ENCODE measurements around the gene TPSAB1. TPM values are rescaled to one million over a fixed set of nuclear protein-coding genes. Genes with fewer than 3 reads are reported as not detected.

Gene TPSAB1
- total and polyA plus RNA-seq, 2 donors (not counting 1 experiment from before 2014, with no cell fraction given), result not detected

DNA sequence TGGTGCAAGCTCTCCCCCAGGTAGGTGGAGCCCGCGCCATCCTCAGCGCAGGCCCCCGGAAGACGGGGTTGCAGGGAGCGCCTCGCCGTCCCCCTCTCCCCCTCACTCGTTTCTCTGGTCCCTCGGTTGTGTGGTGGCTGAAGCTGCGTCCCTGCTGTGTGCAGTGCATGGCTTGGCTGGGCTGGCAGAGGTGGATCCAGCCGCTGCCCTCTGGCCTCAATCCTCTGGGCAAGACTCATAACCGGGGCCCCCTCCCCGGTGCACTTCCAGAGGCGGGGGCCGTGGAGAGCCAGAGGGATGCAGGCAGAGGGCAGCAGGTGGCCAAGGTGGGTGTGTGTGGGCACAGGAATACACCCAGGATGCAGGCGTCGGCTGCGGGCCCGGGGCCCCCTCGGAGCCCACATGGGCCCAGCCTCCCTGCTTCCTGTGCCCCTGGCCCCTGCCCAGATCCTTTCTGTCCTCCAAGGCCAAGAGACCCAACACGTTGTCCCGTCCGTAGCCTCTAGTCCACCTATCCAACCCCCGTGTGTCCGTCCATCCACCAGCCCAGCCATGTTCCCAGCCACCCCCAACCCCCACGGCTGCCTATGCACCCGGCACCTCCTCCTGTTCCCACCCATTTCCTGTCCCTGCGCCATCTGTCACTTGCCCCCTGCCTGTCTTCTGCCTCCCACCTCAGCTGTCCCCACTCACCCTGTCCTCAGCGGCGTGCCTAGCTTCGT lies 24.8 kb upstream of the TPSAB1 start:
- Histone ChIP-seq H3K4me3 (replicated peaks in 1 of 4; ENCODE audit: control extremely low read depth in 1 of 4, insufficient read depth in 1 of 4, low read depth in 3 of 4, low read length in 4 of 4) (no peak overlapping the region), H3K4me2 (ENCODE audit: extremely low read depth, insufficient read depth, low read length) (no peak overlapping the region), H3K27me3 (ENCODE audit: control insufficient read depth, insufficient read depth, low read length) (no peaks in the 10 kb centered on the region), H3K36me3 (ENCODE audit: control insufficient read depth, insufficient read depth, low read length) (no peaks in the 10 kb centered on the region), H3K9ac (ENCODE audit: insufficient read depth, low read length) (no peak overlapping the region), H2AFZ (ENCODE audit: low read length) (no peak overlapping the region), H4K20me1 (ENCODE audit: control insufficient read depth, extremely low read depth, insufficient read depth, low read length) (no peaks in the 10 kb centered on the region), H3K9me3 (ENCODE audit: control insufficient read depth, insufficient read depth, low read depth, low read length) (no peaks in the 10 kb centered on the region), H3K27ac (ENCODE audit: insufficient read depth, low read length) (no peak overlapping the region), H3K79me2 (ENCODE audit: control insufficient read depth, insufficient read depth, low read length) (no peaks in the 10 kb centered on the region), H3K4me1 (ENCODE audit: control insufficient read depth, extremely low read depth, insufficient read depth, low read length) (no peaks in the 10 kb centered on the region)
- no peak for DNase-seq (ENCODE audit: low read depth in 2 of 2)
- TF ChIP-seq, protein P1, sequence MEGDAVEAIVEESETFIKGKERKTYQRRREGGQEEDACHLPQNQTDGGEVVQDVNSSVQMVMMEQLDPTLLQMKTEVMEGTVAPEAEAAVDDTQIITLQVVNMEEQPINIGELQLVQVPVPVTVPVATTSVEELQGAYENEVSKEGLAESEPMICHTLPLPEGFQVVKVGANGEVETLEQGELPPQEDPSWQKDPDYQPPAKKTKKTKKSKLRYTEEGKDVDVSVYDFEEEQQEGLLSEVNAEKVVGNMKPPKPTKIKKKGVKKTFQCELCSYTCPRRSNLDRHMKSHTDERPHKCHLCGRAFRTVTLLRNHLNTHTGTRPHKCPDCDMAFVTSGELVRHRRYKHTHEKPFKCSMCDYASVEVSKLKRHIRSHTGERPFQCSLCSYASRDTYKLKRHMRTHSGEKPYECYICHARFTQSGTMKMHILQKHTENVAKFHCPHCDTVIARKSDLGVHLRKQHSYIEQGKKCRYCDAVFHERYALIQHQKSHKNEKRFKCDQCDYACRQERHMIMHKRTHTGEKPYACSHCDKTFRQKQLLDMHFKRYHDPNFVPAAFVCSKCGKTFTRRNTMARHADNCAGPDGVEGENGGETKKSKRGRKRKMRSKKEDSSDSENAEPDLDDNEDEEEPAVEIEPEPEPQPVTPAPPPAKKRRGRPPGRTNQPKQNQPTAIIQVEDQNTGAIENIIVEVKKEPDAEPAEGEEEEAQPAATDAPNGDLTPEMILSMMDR (conservative IDR thresholded peaks at IDR 0.05 in 1 of 2, IDR thresholded peaks at IDR 0.05 in 1 of 2; ENCODE audit: low read depth in 1 of 2, low read length in 2 of 2), result no peak
- no peak for TF ChIP-seq EZH2 (IDR thresholded peaks at IDR 0.05; ENCODE audit: low read length, missing control alignments)

DNA sequence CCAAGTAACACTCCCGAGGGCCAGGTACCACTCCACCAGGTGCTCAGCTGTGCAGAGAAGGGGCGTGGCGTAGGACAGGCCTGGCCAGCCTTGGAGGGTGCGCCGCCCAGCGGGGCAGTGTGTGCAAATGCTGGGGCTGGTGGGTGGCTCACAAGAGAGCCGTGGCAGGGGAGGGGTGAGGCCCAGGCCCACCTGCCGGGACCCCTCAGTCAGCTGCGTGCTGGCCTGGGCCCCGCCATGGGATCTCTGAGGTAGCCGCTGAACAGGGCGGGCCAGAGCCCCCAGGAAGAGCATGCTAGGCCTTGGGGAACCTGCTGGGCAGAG lies 24.2 kb upstream of the TPSAB1 start:
- no peaks in the 10 kb centered on the region for H3K4me1 ChIP-seq (ENCODE audit: control insufficient read depth, extremely low read depth, insufficient read depth, low read length)
- no peak overlapping the region for H2AFZ ChIP-seq (ENCODE audit: low read length)
- DNase-seq (ENCODE audit: low read depth in 2 of 2), result no peak
- H3K36me3 ChIP-seq (ENCODE audit: control insufficient read depth, insufficient read depth, low read length), result no peaks in the 10 kb centered on the region
- H3K79me2 ChIP-seq (ENCODE audit: control insufficient read depth, insufficient read depth, low read length), result no peaks in the 10 kb centered on the region
- TF ChIP-seq, protein P1 (conservative IDR thresholded peaks at IDR 0.05 in 1 of 2, IDR thresholded peaks at IDR 0.05 in 1 of 2; ENCODE audit: low read depth in 1 of 2, low read length in 2 of 2), result no peak
- TF ChIP-seq EZH2 (IDR thresholded peaks at IDR 0.05; ENCODE audit: low read length, missing control alignments), result no peak
- no peak overlapping the region for H3K9ac ChIP-seq (ENCODE audit: insufficient read depth, low read length)
- H3K9me3 ChIP-seq (ENCODE audit: control insufficient read depth, insufficient read depth, low read depth, low read length), result no peaks in the 10 kb centered on the region
- no peak overlapping the region for H3K27ac ChIP-seq (ENCODE audit: insufficient read depth, low read length)
- H3K27me3 ChIP-seq (ENCODE audit: control insufficient read depth, insufficient read depth, low read length), result no peaks in the 10 kb centered on the region
- no peak overlapping the region for H3K4me2 ChIP-seq (ENCODE audit: extremely low read depth, insufficient read depth, low read length)
- no peak overlapping the region for H3K4me3 ChIP-seq (replicated peaks in 1 of 4; ENCODE audit: control extremely low read depth in 1 of 4, insufficient read depth in 1 of 4, low read depth in 3 of 4, low read length in 4 of 4)
- H4K20me1 ChIP-seq (ENCODE audit: control insufficient read depth, extremely low read depth, insufficient read depth, low read length), result no peaks in the 10 kb centered on the region

- Histone ChIP-seq H2AFZ (ENCODE audit: low read length) (no peak overlapping the region), H3K4me1 (ENCODE audit: control insufficient read depth, extremely low read depth, insufficient read depth, low read length) (no peaks in the 10 kb centered on the region), H3K27ac (ENCODE audit: insufficient read depth, low read length) (no peak overlapping the region), H3K4me3 (replicated peaks in 1 of 4; ENCODE audit: control extremely low read depth in 1 of 4, insufficient read depth in 1 of 4, low read depth in 3 of 4, low read length in 4 of 4) (no peak overlapping the region), H3K9me3 (ENCODE audit: control insufficient read depth, insufficient read depth, low read depth, low read length) (no peaks in the 10 kb centered on the region), H4K20me1 (ENCODE audit: control insufficient read depth, extremely low read depth, insufficient read depth, low read length) (no peaks in the 10 kb centered on the region), H3K27me3 (ENCODE audit: control insufficient read depth, insufficient read depth, low read length) (no peaks in the 10 kb centered on the region), H3K79me2 (ENCODE audit: control insufficient read depth, insufficient read depth, low read length) (no peaks in the 10 kb centered on the region), H3K4me2 (ENCODE audit: extremely low read depth, insufficient read depth, low read length) (no peak overlapping the region), H3K36me3 (ENCODE audit: control insufficient read depth, insufficient read depth, low read length) (no peaks in the 10 kb centered on the region), H3K9ac (ENCODE audit: insufficient read depth, low read length) (no peak overlapping the region)
- no peak for TF ChIP-seq EZH2 (IDR thresholded peaks at IDR 0.05; ENCODE audit: low read length, missing control alignments)
- TF ChIP-seq, protein P1 (conservative IDR thresholded peaks at IDR 0.05 in 1 of 2, IDR thresholded peaks at IDR 0.05 in 1 of 2; ENCODE audit: low read depth in 1 of 2, low read length in 2 of 2), result no peak
- no peak for DNase-seq (ENCODE audit: low read depth in 2 of 2)
Observed at GRCh38 chr16:1216681-1217400, 23.7 kb upstream of the TPSAB1 start.

Measured in fibroblast of lung (primary cell).